DND-41 (cell line): ENCODE results near the gene WDFY3.
"Not testable (repeated sequence)": the region's sequence is repeated elsewhere in the genome, so short reads cannot be mapped to it uniquely, and the experiment has no call there.

Source experiments
- ATAC-seq: fragments of 200-7000 bp; cut with Tn5 transposase; 3 replicates; pipeline ENCODE4 v1.9.1; 2021; ENCODE audit warnings: low read depth; ENCODE audit not compliant: insufficient read depth
- DNase-seq: peaks from one replicate; pipeline ENCODE4 v3.0.0-alpha.2; 2020
- H2AFZ ChIP-seq: 2 replicates; pipeline ENCODE4 v1.6.0; 2012; ENCODE audit warnings: low read depth, low read length
- H3K27ac ChIP-seq: 2 replicates; pipeline ENCODE4 v1.5.1; 2012; ENCODE audit warnings: low read length, inconsistent platforms
- H3K27me3 ChIP-seq: fragments of 200-600 bp; sonication (generic); 2 replicates; pipeline ENCODE4 v1.6.0; 2012; ENCODE audit warnings: low read length, mild to moderate bottlenecking, inconsistent platforms; ENCODE audit not compliant: insufficient read depth, poor library complexity
- H3K36me3 ChIP-seq: 2 replicates; pipeline ENCODE4 v1.5.1; 2012; ENCODE audit warnings: low read length, inconsistent platforms; ENCODE audit not compliant: insufficient read depth
- H3K4me1 ChIP-seq: 2 replicates; pipeline ENCODE4 v1.5.1; 2012; ENCODE audit warnings: mild to moderate bottlenecking, low read length; ENCODE audit not compliant: insufficient read depth
- H3K4me2 ChIP-seq: 2 replicates; pipeline ENCODE4 v1.6.0; 2012; ENCODE audit warnings: mild to moderate bottlenecking, moderate library complexity, low read length, inconsistent platforms; ENCODE audit not compliant: insufficient read depth
- H3K4me3 ChIP-seq, 2 experiments: fragments of 200-600 bp in 1 of 2; shearing (Covaris generic) in 1 of 2; 2 replicates each; pipeline ENCODE4 v1.5.1; 2012 to 2016; ENCODE audit warnings: inconsistent platforms in 2 of 2, low read length in 2 of 2, mild to moderate bottlenecking in 2 of 2, low read depth in 1 of 2, moderate library complexity in 1 of 2
- H3K79me2 ChIP-seq: 2 replicates; pipeline ENCODE4 v1.6.0; 2012; ENCODE audit warnings: low read length, inconsistent platforms; ENCODE audit not compliant: insufficient read depth
- H3K9ac ChIP-seq: 2 replicates; pipeline ENCODE4 v1.6.0; 2012; ENCODE audit warnings: low read depth, mild to moderate bottlenecking, inconsistent platforms, low read length, moderate library complexity
- H3K9me3 ChIP-seq: 2 replicates; pipeline ENCODE4 v1.5.1; 2012; ENCODE audit warnings: low read length, moderate library complexity, mild to moderate bottlenecking, inconsistent platforms; ENCODE audit not compliant: insufficient read depth, severe bottlenecking
- H4K20me1 ChIP-seq: 2 replicates; pipeline ENCODE4 v1.6.0; 2012; ENCODE audit warnings: low read length; ENCODE audit not compliant: insufficient read depth
- EZH2 ChIP-seq: IDR thresholded peaks from 3 replicates; pipeline ENCODE4 v1.6.1; 2012; ENCODE audit warnings: borderline replicate concordance, low read depth, mild to moderate bottlenecking, moderate library complexity, low read length, inconsistent platforms; ENCODE audit not compliant: severe bottlenecking
- TF ChIP-seq, protein P1 (sequence below): IDR thresholded peaks from 2 replicates; pipeline ENCODE4 v1.5.1; 2012; ENCODE audit warnings: borderline replicate concordance, low read length, moderate library complexity, mild to moderate bottlenecking; ENCODE audit not compliant: poor library complexity, severe bottlenecking; ENCODE audit errors: extremely low read depth

WDFY3 gene

DNA sequence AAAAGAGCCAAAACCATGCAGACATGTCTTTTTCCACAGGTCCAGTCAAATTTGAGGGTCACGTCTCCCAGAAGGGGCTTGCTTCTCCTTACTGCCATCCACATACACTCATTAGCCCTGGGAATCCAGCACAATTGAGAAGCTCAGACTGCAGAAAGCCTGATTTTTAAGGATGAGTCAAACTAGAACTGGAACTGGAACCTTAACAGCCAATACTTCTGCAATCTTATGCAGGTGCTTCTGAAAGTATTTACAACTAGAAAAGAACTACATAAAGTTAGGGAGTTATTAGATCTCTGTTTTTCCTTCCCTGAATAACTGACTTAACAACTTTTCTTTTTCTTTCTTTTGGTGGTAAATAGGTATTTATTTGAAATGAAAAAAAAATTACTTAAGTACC lies 297.3 kb downstream of the WDFY3 start:
- H3K27ac ChIP-seq: no peak overlapping the region
- H3K4me3 ChIP-seq: no peak overlapping the region
- H3K4me1 ChIP-seq: no peaks in the 10 kb centered on the region
- no peaks in the 10 kb centered on the region for H3K79me2 ChIP-seq
- no peaks in the 10 kb centered on the region for H3K27me3 ChIP-seq
- no peaks in the 10 kb centered on the region for H3K9me3 ChIP-seq
- H3K9ac ChIP-seq: no peak overlapping the region
- TF ChIP-seq EZH2: no peak
- TF ChIP-seq, protein P1, sequence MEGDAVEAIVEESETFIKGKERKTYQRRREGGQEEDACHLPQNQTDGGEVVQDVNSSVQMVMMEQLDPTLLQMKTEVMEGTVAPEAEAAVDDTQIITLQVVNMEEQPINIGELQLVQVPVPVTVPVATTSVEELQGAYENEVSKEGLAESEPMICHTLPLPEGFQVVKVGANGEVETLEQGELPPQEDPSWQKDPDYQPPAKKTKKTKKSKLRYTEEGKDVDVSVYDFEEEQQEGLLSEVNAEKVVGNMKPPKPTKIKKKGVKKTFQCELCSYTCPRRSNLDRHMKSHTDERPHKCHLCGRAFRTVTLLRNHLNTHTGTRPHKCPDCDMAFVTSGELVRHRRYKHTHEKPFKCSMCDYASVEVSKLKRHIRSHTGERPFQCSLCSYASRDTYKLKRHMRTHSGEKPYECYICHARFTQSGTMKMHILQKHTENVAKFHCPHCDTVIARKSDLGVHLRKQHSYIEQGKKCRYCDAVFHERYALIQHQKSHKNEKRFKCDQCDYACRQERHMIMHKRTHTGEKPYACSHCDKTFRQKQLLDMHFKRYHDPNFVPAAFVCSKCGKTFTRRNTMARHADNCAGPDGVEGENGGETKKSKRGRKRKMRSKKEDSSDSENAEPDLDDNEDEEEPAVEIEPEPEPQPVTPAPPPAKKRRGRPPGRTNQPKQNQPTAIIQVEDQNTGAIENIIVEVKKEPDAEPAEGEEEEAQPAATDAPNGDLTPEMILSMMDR: no peak
- H3K4me2 ChIP-seq: no peak overlapping the region
- ATAC-seq: no peak
- no peak overlapping the region for H2AFZ ChIP-seq
- DNase-seq: no peak
- no peaks in the 10 kb centered on the region for H4K20me1 ChIP-seq
- H3K36me3 ChIP-seq: no peaks in the 10 kb centered on the region

- H3K27ac ChIP-seq: no peak overlapping the region
- DNase-seq (no peak), ATAC-seq (no peak)
- no peaks in the 10 kb centered on the region for H3K4me1 ChIP-seq
- H4K20me1 ChIP-seq: no peaks in the 10 kb centered on the region
- H3K4me2 ChIP-seq: no peak overlapping the region
- no peak overlapping the region for H2AFZ ChIP-seq
- H3K36me3 ChIP-seq: no peaks in the 10 kb centered on the region
- H3K27me3 ChIP-seq: no peaks in the 10 kb centered on the region
- H3K9ac ChIP-seq: no peak overlapping the region
- TF ChIP-seq, protein P1: no peak
- no peak for TF ChIP-seq EZH2
- H3K79me2 ChIP-seq: no peaks in the 10 kb centered on the region
- no peaks in the 10 kb centered on the region for H3K9me3 ChIP-seq
- no peak overlapping the region for H3K4me3 ChIP-seq
These were observed 300.1 kb downstream of the WDFY3 start for GRCh38 chr4:84666439-84666838.

- H3K79me2 ChIP-seq, H3K4me3 ChIP-seq, H4K20me1 ChIP-seq, H3K9me3 ChIP-seq, H3K4me1 ChIP-seq, H3K27me3 ChIP-seq, DNase-seq, H3K9ac ChIP-seq, H3K27ac ChIP-seq, H2AFZ ChIP-seq, H3K36me3 ChIP-seq, ATAC-seq, H3K4me2 ChIP-seq: not testable (repeated sequence)
These were observed 301.7 kb downstream of the WDFY3 start for GRCh38 chr4:84664767-84665166.

GRCh38 chr4:84661191-84661939 lies 305.1 kb downstream of the WDFY3 start:
- Histone ChIP-seq H4K20me1 (no peaks in the 10 kb centered on the region), H3K79me2 (no peaks in the 10 kb centered on the region), H3K27ac (no peak overlapping the region), H3K9me3 (peaks cover 2% of the 10 kb centered on the region), H3K4me1 (no peaks in the 10 kb centered on the region), H3K27me3 (no peaks in the 10 kb centered on the region), H3K4me3 (no peak overlapping the region), H3K9ac (no peak overlapping the region), H3K36me3 (no peaks in the 10 kb centered on the region), H3K4me2 (no peak overlapping the region), H2AFZ (no peak overlapping the region)
- DNase-seq: no peak
- TF ChIP-seq, protein P1: no peak
- no peak for TF ChIP-seq EZH2
- ATAC-seq: no peak
